HCT116 (cell line): ENCODE measurements around the gene LMAN1L. TPM values are rescaled to one million over a fixed set of nuclear protein-coding genes. Genes with fewer than 3 reads are reported as not detected.

Experiments
- ATAC-seq: fragments of 200-7000 bp; cut with Tn5 transposase; 2 replicates; pipeline ENCODE4 v1.9.1; 2020; ENCODE audit warnings: mild to moderate bottlenecking, moderate library complexity
- BruUV-seq: library from RNA; stranded (reverse); fragments of 400-500 nt; replicated peaks from 2 replicates; lab custom pipeline; 2021; lab: Mats Ljungman, UMichigan
- CTCF ChIA-PET: fragments of 300-600 bp; sonication (Branson Sonifier 250); formaldehyde crosslinking; loops from one replicate; lab custom pipeline; 2021; ENCODE audit warnings: antibody characterized with exemption; lab: Charles Lee
- POLR2A ChIA-PET: fragments of 300-600, 350-600 bp; sonication (Branson Sonifier 250); formaldehyde crosslinking; loops from one replicate; lab custom pipeline; 2021; ENCODE audit warnings: antibody characterized with exemption; lab: Charles Lee
- RAD21 ChIA-PET, 2 experiments: fragments of 300-600 bp; sonication (Branson Sonifier 250); formaldehyde crosslinking; loops; one replicate each; lab custom pipeline; 2023; ENCODE audit warnings: low total read pairs in 2 of 2; ENCODE audit not compliant: uncharacterized antibody in 2 of 2, unreplicated experiment in 2 of 2, low non-redundant PET in 1 of 2; lab: Charles Lee
- DNase-seq: peaks from one replicate; pipeline ENCODE4 v3.0.0-alpha.2; 2010; ENCODE audit warnings: low read depth, low spot score
- H2AFZ ChIP-seq: fragments of 200-600 bp; shearing (Covaris generic), sonication (generic); 2 replicates; pipeline ENCODE4 v1.6.1; 2017; ENCODE audit warnings: low read depth, mixed run types, mixed read lengths, antibody characterized with exemption, low read length; ENCODE audit not compliant: poor library complexity, severe bottlenecking
- H3K27ac ChIP-seq: 2 replicates; pipeline ENCODE4 v1.5.1; 2012; ENCODE audit warnings: low read depth, low read length
- H3K27me3 ChIP-seq: fragments of 200-600 bp; sonication (generic); 2 replicates; pipeline ENCODE4 v1.6.1; 2016; ENCODE audit warnings: mixed run types, low read length, mixed read lengths; ENCODE audit not compliant: insufficient read depth
- H3K36me3 ChIP-seq, 2 experiments: fragments of 200-500 bp in 1 of 2; fragments of 200-600 bp in 1 of 2; sonication (Bioruptor generic) in 1 of 2; sonication (generic) in 1 of 2; 2 replicates each; pipeline versions ENCODE4 v1.5.1 to v1.6.1; 2014 to 2016; ENCODE audit warnings: low read length in 2 of 2, inconsistent platforms in 1 of 2, mixed read lengths in 1 of 2, mixed run types in 1 of 2; ENCODE audit not compliant: insufficient read depth in 2 of 2, control insufficient read depth in 1 of 2
- H3K4me1 ChIP-seq, 2 experiments: fragments of 200-600 bp in 1 of 2; sonication (generic) in 1 of 2; 2 replicates each; pipeline versions ENCODE4 v1.5.1 to v1.6.1; 2012 to 2017; ENCODE audit warnings: low read length in 2 of 2, inconsistent platforms in 1 of 2, mild to moderate bottlenecking in 1 of 2, mixed read lengths in 1 of 2, mixed run types in 1 of 2, moderate library complexity in 1 of 2; ENCODE audit not compliant: insufficient read depth in 2 of 2, control insufficient read depth in 1 of 2
- H3K4me2 ChIP-seq: fragments of 200-600 bp; sonication (generic); 2 replicates; pipeline ENCODE4 v1.6.1; 2017; ENCODE audit warnings: mixed run types, low read length, mixed read lengths
- H3K4me3 ChIP-seq, 2 experiments: fragments of 200-600 bp in 1 of 2; sonication (generic) in 1 of 2; replicated peaks in 1 of 2; 2 replicates each; pipeline ENCODE4 v1.5.1; 2011 to 2016; ENCODE audit warnings: low read length in 2 of 2, control low read depth in 1 of 2, low read depth in 1 of 2, mild to moderate bottlenecking in 1 of 2, mixed read lengths in 1 of 2, mixed run types in 1 of 2
- H3K79me2 ChIP-seq: fragments of 200-600 bp; sonication (generic); 2 replicates; pipeline ENCODE4 v1.6.1; 2017; ENCODE audit warnings: mild to moderate bottlenecking, mixed run types, low read length, moderate library complexity, mixed read lengths; ENCODE audit not compliant: insufficient read depth
- H3K9ac ChIP-seq: fragments of 200-600 bp; sonication (generic); 2 replicates; pipeline ENCODE4 v1.6.1; 2016; ENCODE audit warnings: low read length, mixed read lengths
- H3K9me2 ChIP-seq: fragments of 200-600 bp; sonication (generic), shearing (Covaris generic); 2 replicates; pipeline ENCODE4 v1.6.1; 2017; ENCODE audit warnings: mixed run types, mild to moderate bottlenecking, moderate library complexity; ENCODE audit not compliant: insufficient read depth
- H3K9me3 ChIP-seq, 2 experiments: fragments of 200-500 bp in 1 of 2; fragments of 200-600 bp in 1 of 2; sonication (Bioruptor generic) in 1 of 2; sonication (generic) in 1 of 2; 2 replicates each; pipeline ENCODE4 v1.6.1; 2014 to 2017; ENCODE audit warnings: low read length in 2 of 2, mixed read lengths in 2 of 2, inconsistent platforms in 1 of 2, low read depth in 1 of 2, mild to moderate bottlenecking in 1 of 2, mixed run types in 1 of 2, moderate library complexity in 1 of 2; ENCODE audit not compliant: control insufficient read depth in 1 of 2, insufficient read depth in 1 of 2
- H4K20me1 ChIP-seq: fragments of 200-600 bp; sonication (generic), shearing (Covaris generic); 2 replicates; pipeline ENCODE4 v1.6.1; 2017; ENCODE audit warnings: mixed run types, mild to moderate bottlenecking, moderate library complexity; ENCODE audit not compliant: insufficient read depth
- CTCF ChIP-seq, 3 experiments: fragments of 200-600 bp in 1 of 3; sonication (generic) in 1 of 3; IDR thresholded peaks in 2 of 3; conservative IDR thresholded peaks in 1 of 3; 2 replicates each; pipeline ENCODE4 v1.5.1; 2012 to 2017; ENCODE audit warnings: low read depth in 2 of 3, low read length in 2 of 3, antibody characterized with exemption in 1 of 3, borderline replicate concordance in 1 of 3, control low read depth in 1 of 3, mild to moderate bottlenecking in 1 of 3, mixed read lengths in 1 of 3, mixed run types in 1 of 3, moderate library complexity in 1 of 3; ENCODE audit not compliant: insufficient read depth in 1 of 3
- ELF1 ChIP-seq: IDR thresholded peaks from 2 replicates; pipeline ENCODE4 v1.6.1; 2012; ENCODE audit warnings: low read depth, borderline replicate concordance
- MAX ChIP-seq: IDR thresholded peaks from 2 replicates; pipeline ENCODE4 v1.6.1; 2012
- intact Hi-C: fragments of 100-400 bp; cut with micrococcal nuclease; formaldehyde crosslinking; loops from 2 replicates; pipeline ENCODE4 v1.10.0; 2022
- total RNA-seq: library from RNA; stranded (reverse); gene quantifications from one replicate; pipeline ENCODE4 v1.2.1, GENCODE V29; 2021; ENCODE audit not compliant: unreplicated experiment

Gene LMAN1L
- total RNA-seq, 1 experiment from 2014 or later, result 0.17 TPM

GRCh38 chr15:74808078-74808839 is 4.4 kb upstream of the LMAN1L start:
- Histone ChIP-seq H3K79me2 (no peaks in the 10 kb centered on the region), H3K9ac (no peak overlapping the region), H3K27me3 (no peaks in the 10 kb centered on the region), H2AFZ (no peak overlapping the region), H3K27ac (no peak overlapping the region), H4K20me1 (no peaks in the 10 kb centered on the region), H3K9me2 (no peaks in the 10 kb centered on the region), H3K36me3 (peaks cover 6 to 9% of the 10 kb centered on the region in 2 experiments; a peak in 2 of 4 replicates), H3K4me3 (no peak overlapping the region), H3K9me3 (no peaks in the 10 kb centered on the region), H3K4me2 (peak overlapping the region; percentile 35; the same call in 1 of the 2 replicates), H3K4me1 (peaks cover 7 to 20% of the 10 kb centered on the region in 2 experiments; a peak in 3 of 4 replicates)
- ATAC-seq (peak; percentile 39; the same call in 1 of the 2 replicates), DNase-seq (no peak)
- no TSS peak for BruUV-seq
- ChIA-PET CTCF (interaction anchor here (1.1 to 1.3 kb wide), 3 partner anchors 9 to 39 kb away, joined by 3 read pairs; no protein-coding TSS in a partner anchor), RAD21 (interaction anchor here in 1 of 2 experiments (0.5 kb wide), 1 partner anchor 73 kb away, joined by 3 read pairs; no protein-coding TSS in a partner anchor), POLR2A (interaction anchor here (0.6 kb wide), 1 partner anchor 948 kb away, joined by 4 read pairs; no protein-coding TSS in a partner anchor)
- intact Hi-C loops, result no loop called here
- TF ChIP-seq ELF1, result no peak

- H3K4me1 ChIP-seq, result peaks cover 7 to 26% of the 10 kb centered on the region in 2 experiments; a peak in 3 of 4 replicates
- POLR2A ChIA-PET, result no interaction called here
- H3K4me2 ChIP-seq, result peak overlapping the region; percentile 35; the same call in 1 of the 2 replicates
- no peaks in the 10 kb centered on the region for H3K9me3 ChIP-seq
- no peaks in the 10 kb centered on the region for H3K27me3 ChIP-seq
- TF ChIP-seq CTCF (IDR thresholded peaks at IDR 0.05 in 2 of 3, conservative IDR thresholded peaks at IDR 0.05 in 1 of 3; ENCODE audit: borderline replicate concordance in 1 of 3, insufficient read depth in 1 of 3, low read depth in 2 of 3, low read length in 2 of 3) (peak in 2 of 3 experiments; percentile 32 to 41; a peak in 3 of 6 replicates), MAX (no peak)
- H3K27ac ChIP-seq, result no peak overlapping the region
- RAD21 ChIA-PET, result no interaction called here
- intact Hi-C loops, result no loop called here
- H4K20me1 ChIP-seq, result no peaks in the 10 kb centered on the region
- DNase-seq (no peak), ATAC-seq (peak; percentile 59; the same call in 1 of the 2 replicates)
- no TSS peak for BruUV-seq
- H3K79me2 ChIP-seq, result no peaks in the 10 kb centered on the region
- no peaks in the 10 kb centered on the region for H3K9me2 ChIP-seq
- H3K4me3 ChIP-seq, result no peak overlapping the region
- H3K9ac ChIP-seq, result no peak overlapping the region
- CTCF ChIA-PET, result interaction anchor here (1.3 kb wide), 1 partner anchor 40 kb away, joined by 3 read pairs; no protein-coding TSS in a partner anchor
- H2AFZ ChIP-seq, result no peak overlapping the region
- H3K36me3 ChIP-seq, result peaks cover 0 to 4% of the 10 kb centered on the region in 2 experiments; a peak in 2 of 4 replicates
Measured at GRCh38 chr15:74808840-74809229, 3.8 kb upstream of the LMAN1L start.
